HEK293 (cell line): ENCODE data around the gene TUBG1.

ENCODE experiments used
- CTCF ChIA-PET: fragments of 350-600 bp; formaldehyde crosslinking; extraction: SDS; loops from one replicate; lab custom pipeline; 2021; ENCODE audit warnings: antibody characterized with exemption; lab: Yijun Ruan, JAX
- POLR2A ChIA-PET: fragments of 300-600 bp; formaldehyde crosslinking; extraction: SDS; loops from one replicate; lab custom pipeline; 2020; ENCODE audit warnings: antibody characterized with exemption, inconsistent platforms; lab: Yijun Ruan, JAX
- H3K27ac ChIP-seq: fragments of 200-500 bp; sonication (Bioruptor generic); 2 replicates; pipeline ENCODE4 v1.5.1; 2014; ENCODE audit warnings: low read depth, low read length, control low read depth, inconsistent platforms; ENCODE audit errors: extremely low read depth
- H3K36me3 ChIP-seq, 2 experiments: fragments of 200-500 bp in 1 of 2; sonication (Bioruptor generic) in 1 of 2; 1 replicate in 1 of 2; 2 replicates in 1 of 2; pipeline ENCODE4 v1.5.1; 2014 to 2017; ENCODE audit warnings: inconsistent platforms in 2 of 2, low read length in 2 of 2; ENCODE audit not compliant: control insufficient read depth in 2 of 2, insufficient read depth in 1 of 2
- H3K4me1 ChIP-seq: fragments of 200-500 bp; sonication (Bioruptor generic); 2 replicates; pipeline ENCODE4 v1.5.1; 2014; ENCODE audit warnings: mild to moderate bottlenecking, low read length, inconsistent platforms; ENCODE audit not compliant: control insufficient read depth, insufficient read depth
- H3K4me3 ChIP-seq: 2 replicates; pipeline ENCODE4 v1.5.1; 2011; ENCODE audit warnings: low read depth, mild to moderate bottlenecking, control low read depth, low read length, moderate library complexity
- H3K9me3 ChIP-seq: fragments of 200-500 bp; sonication (Bioruptor generic); 2 replicates; pipeline ENCODE4 v1.5.1; 2014; ENCODE audit warnings: low read depth, low read length, inconsistent platforms; ENCODE audit not compliant: control insufficient read depth, insufficient read depth
- BCL11A ChIP-seq: fragments of 450-650 bp; formaldehyde crosslinking; IDR thresholded peaks from 2 replicates; pipeline ENCODE4 v1.5.1; 2016; ENCODE audit warnings: low read depth, missing biosample characterization, missing genetic modification characterization
- ELK4 ChIP-seq: IDR thresholded peaks from 2 replicates; pipeline ENCODE4 v1.6.1; 2011; ENCODE audit warnings: mild to moderate bottlenecking, low read depth, low read length, borderline replicate concordance
- INSM2 ChIP-seq: fragments of 450-650 bp; formaldehyde crosslinking; IDR thresholded peaks from 2 replicates; pipeline ENCODE4 v1.5.1; 2016; ENCODE audit warnings: missing biosample characterization, missing genetic modification characterization
- KLF7 ChIP-seq: fragments of 450-650 bp; formaldehyde crosslinking; IDR thresholded peaks from 2 replicates; pipeline ENCODE4 v1.5.1; 2016; ENCODE audit warnings: missing biosample characterization, missing genetic modification characterization, borderline replicate concordance
- KLF9 ChIP-seq: fragments of 450-650 bp; formaldehyde crosslinking; IDR thresholded peaks from 2 replicates; pipeline ENCODE4 v1.5.1; 2016; ENCODE audit warnings: missing biosample characterization, missing genetic modification characterization, low read depth
- MEIS1 ChIP-seq: sonication (generic); formaldehyde crosslinking; IDR thresholded peaks from 2 replicates; pipeline ENCODE4 v1.8.1; 2022; ENCODE audit warnings: missing genetic modification reagents, mild to moderate bottlenecking, borderline replicate concordance
- OSR2 ChIP-seq: fragments of 450-650 bp; formaldehyde crosslinking; IDR thresholded peaks from 2 replicates; pipeline ENCODE4 v1.5.1; 2016; ENCODE audit warnings: missing biosample characterization, missing genetic modification characterization
- PRDM10 ChIP-seq: fragments of 450-650 bp; formaldehyde crosslinking; IDR thresholded peaks from 2 replicates; pipeline ENCODE4 v1.5.1; 2016; ENCODE audit warnings: missing biosample characterization, missing genetic modification characterization
- RBAK ChIP-seq: fragments of 450-650 bp; formaldehyde crosslinking; IDR thresholded peaks from 2 replicates; pipeline ENCODE4 v1.5.1; 2016; ENCODE audit warnings: missing biosample characterization, missing genetic modification characterization
- TRIM28 ChIP-seq: IDR thresholded peaks from 2 replicates; pipeline ENCODE4 v1.6.1; 2011; ENCODE audit warnings: low read length, control low read depth, borderline replicate concordance
- ZBTB17 ChIP-seq: fragments of 450-650 bp; formaldehyde crosslinking; IDR thresholded peaks from 2 replicates; pipeline ENCODE4 v1.5.1; 2016; ENCODE audit warnings: missing biosample characterization, missing genetic modification characterization
- ZBTB21 ChIP-seq: fragments of 450-650 bp; formaldehyde crosslinking; IDR thresholded peaks from 2 replicates; pipeline ENCODE4 v1.5.1; 2017; ENCODE audit warnings: missing biosample characterization, missing genetic modification characterization
- ZBTB7A ChIP-seq: fragments of 450-650 bp; formaldehyde crosslinking; IDR thresholded peaks from 2 replicates; pipeline ENCODE4 v1.5.1; 2016; ENCODE audit warnings: low read depth, missing biosample characterization, missing genetic modification characterization
- ZBTB8A ChIP-seq: fragments of 450-650 bp; formaldehyde crosslinking; IDR thresholded peaks from 2 replicates; pipeline ENCODE4 v1.5.1; 2016; ENCODE audit warnings: missing biosample characterization, missing genetic modification characterization
- ZNF10 ChIP-seq: fragments of 450-650 bp; formaldehyde crosslinking; IDR thresholded peaks from 2 replicates; pipeline ENCODE4 v1.5.1; 2017; ENCODE audit warnings: missing biosample characterization, missing genetic modification characterization
- ZNF155 ChIP-seq: fragments of 450-650 bp; formaldehyde crosslinking; IDR thresholded peaks from 2 replicates; pipeline ENCODE4 v1.5.1; 2016; ENCODE audit warnings: missing biosample characterization, missing genetic modification characterization
- ZNF184 ChIP-seq: fragments of 450-650 bp; IDR thresholded peaks from 2 replicates; pipeline ENCODE4 v1.5.1; 2018; ENCODE audit warnings: missing biosample characterization, mild to moderate bottlenecking, missing genetic modification characterization
- ZNF280D ChIP-seq: fragments of 450-650 bp; formaldehyde crosslinking; IDR thresholded peaks from 2 replicates; pipeline ENCODE4 v1.5.1; 2016; ENCODE audit warnings: missing biosample characterization, missing genetic modification characterization
- ZNF335 ChIP-seq: fragments of 450-650 bp; formaldehyde crosslinking; conservative IDR thresholded peaks from 2 replicates; pipeline ENCODE4 v1.5.1; 2016; ENCODE audit warnings: missing biosample characterization, missing genetic modification characterization
- ZNF362 ChIP-seq: fragments of 450-650 bp; formaldehyde crosslinking; IDR thresholded peaks from 2 replicates; pipeline ENCODE4 v1.5.1; 2016; ENCODE audit warnings: missing biosample characterization, missing genetic modification characterization
- ZNF366 ChIP-seq: fragments of 450-650 bp; formaldehyde crosslinking; conservative IDR thresholded peaks from 2 replicates; pipeline ENCODE4 v1.5.1; 2016; ENCODE audit warnings: missing biosample characterization, missing genetic modification characterization
- ZNF558 ChIP-seq: fragments of 450-650 bp; formaldehyde crosslinking; IDR thresholded peaks from 2 replicates; pipeline ENCODE4 v1.5.1; 2016; ENCODE audit warnings: missing biosample characterization, missing genetic modification characterization
- ZNF600 ChIP-seq: fragments of 450-650 bp; formaldehyde crosslinking; IDR thresholded peaks from 2 replicates; pipeline ENCODE4 v1.5.1; 2016; ENCODE audit warnings: missing biosample characterization, missing genetic modification characterization
- ZNF629 ChIP-seq: fragments of 450-650 bp; formaldehyde crosslinking; IDR thresholded peaks from 2 replicates; pipeline ENCODE4 v1.5.1; 2017; ENCODE audit warnings: missing biosample characterization, missing genetic modification characterization
- ZNF76 ChIP-seq: fragments of 450-650 bp; formaldehyde crosslinking; IDR thresholded peaks from 2 replicates; pipeline ENCODE4; 2016; ENCODE audit warnings: low read depth, missing biosample characterization, missing genetic modification characterization, borderline replicate concordance
- ZXDB ChIP-seq: fragments of 450-650 bp; formaldehyde crosslinking; IDR thresholded peaks from 2 replicates; pipeline ENCODE4 v1.5.1; 2016; ENCODE audit warnings: missing biosample characterization, missing genetic modification characterization

Gene TUBG1

GRCh38 chr17:42623732-42624596 lies 14.5 kb downstream of the TUBG1 start:
- CTCF ChIA-PET = interaction anchor here (0.6 to 1.5 kb wide), 9 partner anchors 13 to 770 kb away, joined by 3 to 6 read pairs (median 4); partner anchors contain the start of gene PLEKHH3

More at GRCh38 chr17:42623732-42624596, 14.5 kb downstream of the TUBG1 start:
- TF ChIP-seq INSM2 (tag by site-specific recombination) (peak; percentile 67), BCL11A (0 out of 2 replicates have a peak, but pooled peaks have one; percentile 37), KLF9 (no peak), ZNF335 (tag by site-specific recombination) (peak; percentile 29; the same call in 1 of the 2 replicates), ZNF629 (peak; percentile 52; the same call in 1 of the 2 replicates), ZNF76 (tag by site-specific recombination) (no peak), ZBTB7A (no peak), ZNF600 (tag by site-specific recombination) (peak; percentile 83), RBAK (tag by site-specific recombination) (no peak), TRIM28 (no peak), ZNF280D (tag by site-specific recombination) (peak; percentile 11; the same call in 1 of the 2 replicates), ZBTB8A (tag by site-specific recombination) (no peak), ZBTB17 (tag by site-specific recombination) (0 out of 2 replicates have a peak, but pooled peaks have one; percentile 11), ZNF558 (tag by site-specific recombination) (peak; percentile 84), ZBTB21 (tag by site-specific recombination) (0 out of 2 replicates have a peak, but pooled peaks have one; percentile 9), KLF7 (tag by site-specific recombination) (no peak), ELK4 (no peak), ZNF366 (peak; percentile 58; the same call in 1 of the 2 replicates), ZXDB (no peak), OSR2 (tag by site-specific recombination) (no peak), ZNF155 (tag by site-specific recombination) (no peak), ZNF362 (tag by site-specific recombination) (peak; percentile 67; the same call in 1 of the 2 replicates), ZNF10 (peak; percentile 96), PRDM10 (tag by site-specific recombination) (0 out of 2 replicates have a peak, but pooled peaks have one; percentile 38), ZNF184 (tag by site-specific recombination) (peak; percentile 51; the same call in 1 of the 2 replicates), MEIS1 (CRISPR knock-in tag) (no peak)
- Histone ChIP-seq H3K27ac (no peak overlapping the region), H3K4me1 (no peaks in the 10 kb centered on the region), H3K36me3 (no peaks in the 10 kb centered on the region), H3K4me3 (no peak overlapping the region), H3K9me3 (no peaks in the 10 kb centered on the region)
- POLR2A ChIA-PET = interaction anchor here (0.6 to 2.0 kb wide), 4 partner anchors 11 to 218 kb away, joined by 3 to 12 read pairs (median 3); partner anchors contain the start of genes RETREG3 and TUBG1
